Stimulated activated CD8-positive, alpha-beta memory T cell treated with anti-CD3 and anti-CD28 coated beads, Interleukin-12 subunit alpha, Interleukin-12 subunit beta, amount 100 ng/mL, for 1 hour (primary cell): ENCODE measurements around the gene YEATS4.

Source experiments
- DNase-seq: peaks from one replicate; pipeline ENCODE4 v3.0.0-alpha.2; 2020; ENCODE audit warnings: low read depth

Gene YEATS4

GRCh38 chr12:69433653-69434052 is 74.1 kb downstream of the YEATS4 start:
- DNase-seq, result no peak

GRCh38 chr12:69435644-69436043 is 76.1 kb downstream of the YEATS4 start:
- no peak for DNase-seq

GRCh38 chr12:69437073-69437472 is 77.5 kb downstream of the YEATS4 start:
- DNase-seq, result no peak

GRCh38 chr12:69438539-69438938 is 79.0 kb downstream of the YEATS4 start:
- DNase-seq, result no peak

GRCh38 chr12:69440016-69440415 is 80.5 kb downstream of the YEATS4 start:
- DNase-seq, result no peak
